Kidney (tissue), 14 donors: ENCODE data around the gene ISL2. TPM values are rescaled to one million over a fixed set of nuclear protein-coding genes. Genes with fewer than 3 reads are reported as not detected.

Experiments
- DNase-seq, 5 donors: peaks; one replicate each; pipeline ENCODE4 v3.0.0-alpha.2; 2013 to 2020
- FAIRE-seq: peaks from 2 replicates; lab custom pipeline; 2012; peaks lifted over from hg19 to GRCh38; lab: Jason Lieb, UNC
- H3K27ac ChIP-seq, 2 donors: one replicate each; pipeline ENCODE4 v1.7.0; 2013; ENCODE audit warnings: low read depth in 2 of 2, low read length in 2 of 2, inconsistent platforms in 1 of 2
- H3K27me3 ChIP-seq: one replicate; pipeline ENCODE4 v1.7.1; 2013; ENCODE audit warnings: low read length, inconsistent platforms; ENCODE audit not compliant: control insufficient read depth, insufficient read depth
- H3K36me3 ChIP-seq, 3 donors: one replicate each; pipeline versions ENCODE4 v1.7.0 to v1.7.1; 2013; ENCODE audit warnings: low read length in 3 of 3, control low read depth in 1 of 3, inconsistent platforms in 1 of 3; ENCODE audit not compliant: insufficient read depth in 3 of 3, control insufficient read depth in 2 of 3
- H3K4me1 ChIP-seq, 3 donors: one replicate each; pipeline versions ENCODE4 v1.7.0 to v1.7.1; 2013; ENCODE audit warnings: low read length in 3 of 3, inconsistent platforms in 1 of 3, low read depth in 1 of 3; ENCODE audit not compliant: control insufficient read depth in 2 of 3, insufficient read depth in 2 of 3
- H3K4me3 ChIP-seq, 3 donors: one replicate each; pipeline versions ENCODE4 v1.7.0 to v1.8.1; 2013; ENCODE audit warnings: low read length in 3 of 3, control low read depth in 1 of 3, inconsistent platforms in 1 of 3
- H3K9ac ChIP-seq, 3 donors: one replicate each; pipeline versions ENCODE4 v1.7.0 to v1.7.1; 2013; ENCODE audit warnings: low read length in 3 of 3, control low read depth in 1 of 3, inconsistent platforms in 1 of 3
- H3K9me3 ChIP-seq, 3 donors: one replicate each; pipeline versions ENCODE4 v1.7.0 to v1.7.1; 2013; ENCODE audit warnings: low read length in 3 of 3, control low read depth in 1 of 3, inconsistent platforms in 1 of 3; ENCODE audit not compliant: control insufficient read depth in 2 of 3, insufficient read depth in 1 of 3
- intact Hi-C: fragments of 100-400 bp; cut with DNase I; formaldehyde crosslinking; loops from one replicate; pipeline ENCODE4 v1.11.1; 2022
- polyA plus RNA-seq: library from polyadenylated mRNA; stranded (reverse); fragments of 350-450 nt; fragmentation: Illumina TruSeq; extraction: RNeasy Lipid Tissue Mini Kit (QIAGEN cat#74804); gene quantifications from one replicate; pipeline ENCODE4 v1.2.3, GENCODE V29; 2014; ENCODE audit warnings: low read depth, low replicate concordance; ENCODE audit not compliant: insufficient read depth
- total RNA-seq: library from RNA; stranded (reverse); fragmentation: NEBNext Ultra II Directional; extraction: Animal tissue kit (Norgen Biotek cat#: 25700); gene quantifications from one replicate; pipeline ENCODE4 v1.2.1, GENCODE V29; 2021
- TF ChIP-seq, protein P1 (sequence below): IDR thresholded peaks from 3 replicates; pipeline ENCODE4 v1.5.1; 2012; ENCODE audit warnings: mild to moderate bottlenecking, moderate library complexity, borderline replicate concordance; ENCODE audit not compliant: insufficient read depth; ENCODE audit errors: extremely low read depth
- donor health status: control.
- donor health status: control.
- donor health status: control.
- donor health status: control.
- donor health status: control.
- donor health status: DM: yes; HTN: yes; CAD: no.
- donor health status: Normal renal cell carcinoma (clear cell type).

ISL2 gene
- total and polyA plus RNA-seq, 2 donors from 2014 or later = 0.44 TPM; not detected in 1

DNA sequence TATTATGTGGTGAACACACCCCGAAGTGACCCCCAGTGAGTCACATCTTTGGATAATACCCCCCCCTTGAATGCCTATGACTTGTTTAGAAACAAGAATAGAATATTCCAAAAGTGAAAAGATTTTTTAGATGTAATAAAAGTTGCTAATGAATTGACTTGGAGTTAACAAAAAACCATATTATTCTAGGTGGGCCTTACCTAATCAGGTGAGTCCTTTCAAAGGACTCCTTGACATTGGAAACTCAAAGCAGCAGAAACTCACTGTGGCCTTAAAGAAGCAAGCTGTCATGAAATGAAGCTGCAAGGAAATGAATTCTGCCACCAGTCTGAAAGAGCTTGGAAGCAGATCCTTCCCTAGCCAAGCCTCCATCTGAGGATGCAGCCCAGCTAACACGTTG, 10.9 kb upstream of the ISL2 start:
- no peak overlapping the region for H3K9ac ChIP-seq
- no peak overlapping the region for H3K4me3 ChIP-seq
- no peaks in the 10 kb centered on the region for H3K36me3 ChIP-seq
- intact Hi-C loops = no loop called here
- TF ChIP-seq, protein P1, sequence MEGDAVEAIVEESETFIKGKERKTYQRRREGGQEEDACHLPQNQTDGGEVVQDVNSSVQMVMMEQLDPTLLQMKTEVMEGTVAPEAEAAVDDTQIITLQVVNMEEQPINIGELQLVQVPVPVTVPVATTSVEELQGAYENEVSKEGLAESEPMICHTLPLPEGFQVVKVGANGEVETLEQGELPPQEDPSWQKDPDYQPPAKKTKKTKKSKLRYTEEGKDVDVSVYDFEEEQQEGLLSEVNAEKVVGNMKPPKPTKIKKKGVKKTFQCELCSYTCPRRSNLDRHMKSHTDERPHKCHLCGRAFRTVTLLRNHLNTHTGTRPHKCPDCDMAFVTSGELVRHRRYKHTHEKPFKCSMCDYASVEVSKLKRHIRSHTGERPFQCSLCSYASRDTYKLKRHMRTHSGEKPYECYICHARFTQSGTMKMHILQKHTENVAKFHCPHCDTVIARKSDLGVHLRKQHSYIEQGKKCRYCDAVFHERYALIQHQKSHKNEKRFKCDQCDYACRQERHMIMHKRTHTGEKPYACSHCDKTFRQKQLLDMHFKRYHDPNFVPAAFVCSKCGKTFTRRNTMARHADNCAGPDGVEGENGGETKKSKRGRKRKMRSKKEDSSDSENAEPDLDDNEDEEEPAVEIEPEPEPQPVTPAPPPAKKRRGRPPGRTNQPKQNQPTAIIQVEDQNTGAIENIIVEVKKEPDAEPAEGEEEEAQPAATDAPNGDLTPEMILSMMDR = no peak
- no peaks in the 10 kb centered on the region for H3K9me3 ChIP-seq
- FAIRE-seq (no peak), DNase-seq (no peak)
- no peak overlapping the region for H3K27ac ChIP-seq
- no peaks in the 10 kb centered on the region for H3K4me1 ChIP-seq
- H3K27me3 ChIP-seq = no peaks in the 10 kb centered on the region

DNA sequence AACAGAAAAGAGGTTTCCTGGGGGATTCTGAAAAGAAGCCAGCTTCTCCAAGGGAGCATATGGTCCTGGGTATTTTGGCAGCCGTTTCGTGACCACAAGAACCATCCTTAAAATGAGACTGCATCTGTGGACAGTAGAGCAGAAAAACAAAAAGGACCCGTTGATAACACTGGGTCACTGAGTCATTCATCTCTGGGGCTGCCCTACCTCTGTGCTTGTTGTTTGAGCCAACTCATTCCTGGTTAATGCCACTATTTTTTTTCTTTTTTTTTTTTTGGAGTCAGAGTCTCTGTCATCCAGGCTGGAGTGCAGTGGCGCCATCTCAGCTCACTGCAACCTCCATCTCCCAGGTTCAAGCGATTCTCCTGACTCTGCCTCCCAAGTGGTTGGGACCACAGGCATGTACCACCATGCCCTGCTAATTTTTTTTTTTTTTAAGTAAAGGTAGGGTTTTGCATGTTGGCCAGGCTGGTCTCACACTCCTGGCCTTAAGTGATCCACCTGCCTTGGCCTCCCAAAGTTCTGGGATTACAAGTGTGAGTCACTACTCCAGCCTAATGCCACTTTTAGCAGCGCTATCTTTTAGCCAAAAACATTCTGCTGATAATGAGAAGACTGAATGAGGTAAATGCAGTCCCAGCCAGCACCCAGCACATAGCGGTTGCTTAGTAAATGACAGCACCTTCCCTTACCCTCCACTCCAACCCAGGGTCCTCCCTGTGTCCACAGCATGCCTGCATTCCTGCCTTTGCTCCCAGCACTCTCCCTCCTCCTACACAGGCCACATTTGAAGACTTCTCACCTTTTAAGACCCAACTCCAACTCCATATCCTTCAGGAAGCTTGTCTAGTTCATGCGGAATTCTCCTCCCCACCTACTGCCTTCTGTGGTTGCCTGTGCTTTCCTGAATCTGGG, 9.1 kb upstream of the ISL2 start:
- no peaks in the 10 kb centered on the region for H3K4me1 ChIP-seq
- no peaks in the 10 kb centered on the region for H3K27me3 ChIP-seq
- H3K4me3 ChIP-seq = no peak overlapping the region
- DNase-seq (no peak), FAIRE-seq (no peak)
- intact Hi-C loops = no loop called here
- H3K36me3 ChIP-seq = no peaks in the 10 kb centered on the region
- H3K9ac ChIP-seq = no peak overlapping the region
- no peak overlapping the region for H3K27ac ChIP-seq
- H3K9me3 ChIP-seq = no peaks in the 10 kb centered on the region
- TF ChIP-seq, protein P1 = no peak

DNA sequence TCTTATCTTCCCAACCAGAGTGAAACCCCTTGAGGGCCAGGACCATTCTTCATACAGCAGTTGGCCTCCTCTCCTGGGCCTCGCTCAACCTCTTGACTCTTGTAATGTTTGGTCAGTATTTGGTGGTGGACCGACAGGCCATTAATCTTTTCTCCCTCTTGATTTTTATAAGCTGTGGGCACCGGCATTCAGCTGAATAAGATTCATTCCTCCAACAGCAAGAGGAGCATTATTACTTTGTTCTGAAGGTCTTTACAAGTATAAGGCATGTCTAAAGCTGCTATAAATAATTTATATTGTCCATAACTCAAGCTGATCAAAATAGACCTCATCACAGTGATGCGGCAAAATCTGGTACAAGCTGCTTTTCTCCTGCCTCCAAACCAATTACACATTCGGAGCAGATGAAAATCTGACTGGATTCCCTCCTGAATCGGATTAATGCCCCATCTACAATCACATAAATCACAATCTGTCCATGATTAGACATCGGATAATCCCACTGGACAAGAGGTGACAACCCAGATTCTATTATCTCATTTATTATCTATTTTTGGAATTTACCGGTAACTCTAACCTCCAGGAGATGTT, 8.4 kb upstream of the ISL2 start:
- DNase-seq (no peak), FAIRE-seq (no peak)
- Histone ChIP-seq H3K36me3 (no peaks in the 10 kb centered on the region), H3K27ac (no peak overlapping the region), H3K4me1 (no peaks in the 10 kb centered on the region), H3K9me3 (no peaks in the 10 kb centered on the region), H3K9ac (no peak overlapping the region), H3K4me3 (no peak overlapping the region), H3K27me3 (no peaks in the 10 kb centered on the region)
- intact Hi-C loops = no loop called here
- TF ChIP-seq, protein P1 = no peak
